Astrocyte (in vitro differentiated cells and primary cell): ENCODE data around the gene HLCS. TPM values are rescaled to one million over a fixed set of nuclear protein-coding genes. Genes with fewer than 3 reads are reported as not detected.
"Not testable (repeated sequence)": the region's sequence is repeated elsewhere in the genome, so short reads cannot be mapped to it uniquely, and the experiment has no call there.

Source experiments
- DNase-seq: peaks from one replicate; pipeline ENCODE4 v3.0.0-alpha.2; 2010; ENCODE audit warnings: low read depth
- FAIRE-seq: peaks from 2 replicates; lab custom pipeline; 2011; peaks lifted over from hg19 to GRCh38; lab: Jason Lieb, UNC
- H2AFZ ChIP-seq: 2 replicates; pipeline ENCODE4 v1.6.0; 2012; ENCODE audit warnings: low read depth, low read length, inconsistent platforms
- H3K27ac ChIP-seq: 2 replicates; pipeline ENCODE4 v1.5.1; 2011; ENCODE audit warnings: low read depth, low read length, inconsistent platforms
- H3K27me3 ChIP-seq: 2 replicates; pipeline ENCODE4 v1.6.0; 2011; ENCODE audit warnings: low read length, inconsistent platforms; ENCODE audit not compliant: insufficient read depth
- H3K36me3 ChIP-seq: 2 replicates; pipeline ENCODE4 v1.5.1; 2011; ENCODE audit warnings: low read length, inconsistent platforms; ENCODE audit not compliant: insufficient read depth
- H3K4me1 ChIP-seq: 2 replicates; pipeline ENCODE4 v1.5.1; 2011; ENCODE audit warnings: low read length, inconsistent platforms; ENCODE audit not compliant: insufficient read depth
- H3K4me2 ChIP-seq: 2 replicates; pipeline ENCODE4 v1.6.0; 2012; ENCODE audit warnings: low read length, inconsistent platforms
- H3K4me3 ChIP-seq: 2 replicates; pipeline ENCODE4 v1.5.1; 2011; ENCODE audit warnings: low read depth, mild to moderate bottlenecking, low read length, inconsistent platforms; ENCODE audit not compliant: insufficient read depth
- H3K79me2 ChIP-seq: 2 replicates; pipeline ENCODE4 v1.6.0; 2012; ENCODE audit warnings: mild to moderate bottlenecking, low read length, inconsistent platforms; ENCODE audit not compliant: insufficient read depth
- H3K9ac ChIP-seq: 2 replicates; pipeline ENCODE4 v1.6.0; 2012; ENCODE audit warnings: mild to moderate bottlenecking, low read length, inconsistent platforms
- H3K9me3 ChIP-seq: 2 replicates; pipeline ENCODE4 v1.5.1; 2012; ENCODE audit warnings: low read depth, mild to moderate bottlenecking, low read length, inconsistent platforms; ENCODE audit not compliant: insufficient read depth
- H4K20me1 ChIP-seq: 2 replicates; pipeline ENCODE4 v1.6.0; 2012; ENCODE audit warnings: low read length, inconsistent platforms; ENCODE audit not compliant: insufficient read depth
- H3K27ac Mint-ChIP-seq: one replicate; pipeline ENCODE4 v1.8.0; 2021; ENCODE audit warnings: mild to moderate bottlenecking, mixed read lengths; ENCODE audit not compliant: unreplicated experiment
- H3K27me3 Mint-ChIP-seq: one replicate; pipeline ENCODE4 v1.8.0; 2021; ENCODE audit warnings: low read depth, mixed read lengths; ENCODE audit not compliant: unreplicated experiment
- H3K36me3 Mint-ChIP-seq: one replicate; pipeline ENCODE4 v1.8.0; 2021; ENCODE audit warnings: low read depth, mixed read lengths; ENCODE audit not compliant: unreplicated experiment
- H3K4me1 Mint-ChIP-seq: one replicate; pipeline ENCODE4 v1.8.0; 2021; ENCODE audit warnings: low read depth, mixed read lengths; ENCODE audit not compliant: unreplicated experiment
- H3K4me3 Mint-ChIP-seq: one replicate; pipeline ENCODE4 v1.8.0; 2021; ENCODE audit warnings: mild to moderate bottlenecking, moderate library complexity, mixed read lengths; ENCODE audit not compliant: unreplicated experiment
- H3K9me3 Mint-ChIP-seq: one replicate; pipeline ENCODE4 v1.8.0; 2021; ENCODE audit warnings: mild to moderate bottlenecking, mixed read lengths; ENCODE audit not compliant: unreplicated experiment
- CTCF ChIP-seq: IDR thresholded peaks from 2 replicates; pipeline ENCODE4 v1.5.1; 2011; ENCODE audit warnings: low read depth, mild to moderate bottlenecking, inconsistent platforms, low read length, moderate library complexity; ENCODE audit not compliant: insufficient read depth
- EZH2 ChIP-seq: IDR thresholded peaks from 2 replicates; pipeline ENCODE4 v1.6.1; 2012; ENCODE audit warnings: mild to moderate bottlenecking, low read length, inconsistent platforms; ENCODE audit not compliant: insufficient read depth
- total RNA-seq: library from RNA; stranded (reverse); gene quantifications from 2 replicates; pipeline ENCODE4 v1.2.1, GENCODE V29; 2021

HLCS gene
- total RNA-seq, 1 donor from 2014 or later, result 20.9 TPM

- Histone ChIP-seq H3K4me2 (no peak overlapping the region), H3K9me3 (no peaks in the 10 kb centered on the region), H3K9ac (no peak overlapping the region), H3K27me3 (peaks cover 8% of the 10 kb centered on the region), H4K20me1 (no peaks in the 10 kb centered on the region), H3K79me2 (no peaks in the 10 kb centered on the region), H3K27ac (no peak overlapping the region), H2AFZ (no peak overlapping the region), H3K4me3 (no peak overlapping the region), H3K36me3 (no peaks in the 10 kb centered on the region), H3K4me1 (no peaks in the 10 kb centered on the region)
- no peaks in the 10 kb centered on the region for H3K36me3 Mint-ChIP-seq
- H3K4me1 Mint-ChIP-seq, result no peaks in the 10 kb centered on the region
- no peaks in the 10 kb centered on the region for H3K9me3 Mint-ChIP-seq
- TF ChIP-seq EZH2 (no peak), CTCF (no peak)
- H3K27ac Mint-ChIP-seq, result no peak overlapping the region
- no peak for DNase-seq
- H3K4me3 Mint-ChIP-seq, result no peak overlapping the region
- no peak for FAIRE-seq
- H3K27me3 Mint-ChIP-seq, result peaks cover 13% of the 10 kb centered on the region
Measured at GRCh38 chr21:37001441-37001840, 35.0 kb upstream of the HLCS start.

- Histone ChIP-seq H3K27ac (no peak overlapping the region), H3K27me3 (peaks cover under 1% of the 10 kb centered on the region), H3K9ac (no peak overlapping the region), H3K4me1 (no peaks in the 10 kb centered on the region), H3K4me2 (no peak overlapping the region), H3K9me3 (no peaks in the 10 kb centered on the region), H3K79me2 (no peaks in the 10 kb centered on the region), H2AFZ (no peak overlapping the region), H3K4me3 (no peak overlapping the region), H3K36me3 (no peaks in the 10 kb centered on the region), H4K20me1 (no peaks in the 10 kb centered on the region)
- no peaks in the 10 kb centered on the region for H3K9me3 Mint-ChIP-seq
- H3K27me3 Mint-ChIP-seq, result peaks cover 13% of the 10 kb centered on the region
- H3K4me1 Mint-ChIP-seq, result no peaks in the 10 kb centered on the region
- FAIRE-seq (no peak), DNase-seq (no peak)
- no peak overlapping the region for H3K4me3 Mint-ChIP-seq
- no peak overlapping the region for H3K27ac Mint-ChIP-seq
- TF ChIP-seq CTCF (peak; percentile 5), EZH2 (no peak)
- no peaks in the 10 kb centered on the region for H3K36me3 Mint-ChIP-seq
Measured at GRCh38 chr21:37000381-37000780, 33.9 kb upstream of the HLCS start.

GRCh38 chr21:36999131-36999898 is 32.8 kb upstream of the HLCS start:
- no peak overlapping the region for H3K27ac Mint-ChIP-seq
- Histone ChIP-seq H3K27me3 (no peaks in the 10 kb centered on the region), H4K20me1 (no peaks in the 10 kb centered on the region), H3K36me3 (no peaks in the 10 kb centered on the region), H3K4me3 (no peak overlapping the region), H3K9me3 (no peaks in the 10 kb centered on the region), H2AFZ (no peak overlapping the region), H3K4me2 (no peak overlapping the region), H3K9ac (no peak overlapping the region), H3K27ac (no peak overlapping the region), H3K79me2 (no peaks in the 10 kb centered on the region), H3K4me1 (no peaks in the 10 kb centered on the region)
- DNase-seq (no peak), FAIRE-seq (no peak)
- H3K4me1 Mint-ChIP-seq, result no peaks in the 10 kb centered on the region
- no peak overlapping the region for H3K4me3 Mint-ChIP-seq
- peaks cover 16% of the 10 kb centered on the region for H3K27me3 Mint-ChIP-seq
- no peaks in the 10 kb centered on the region for H3K36me3 Mint-ChIP-seq
- TF ChIP-seq EZH2 (no peak), CTCF (no peak)
- no peaks in the 10 kb centered on the region for H3K9me3 Mint-ChIP-seq

- not testable (repeated sequence) for H3K36me3 ChIP-seq, H2AFZ ChIP-seq, H3K79me2 ChIP-seq, H3K9ac ChIP-seq, H3K9me3 Mint-ChIP-seq, H4K20me1 ChIP-seq, H3K4me3 ChIP-seq, FAIRE-seq, H3K4me1 ChIP-seq, H3K4me1 Mint-ChIP-seq, H3K36me3 Mint-ChIP-seq, H3K27me3 ChIP-seq, H3K4me3 Mint-ChIP-seq, H3K9me3 ChIP-seq, H3K4me2 ChIP-seq, H3K27ac Mint-ChIP-seq, DNase-seq, H3K27ac ChIP-seq
- peaks cover 14% of the 10 kb centered on the region for H3K27me3 Mint-ChIP-seq
Measured at GRCh38 chr21:36995285-36995684, 28.8 kb upstream of the HLCS start.
